GM10266 (cell line): ENCODE measurements around the gene ZNF638.
"Not testable (repeated sequence)": the region's sequence is repeated elsewhere in the genome, so short reads cannot be mapped to it uniquely, and the experiment has no call there.

Experiments
- DNase-seq: peaks from one replicate; pipeline ENCODE4 v3.0.0; 2012; ENCODE audit errors: extremely low spot score
- CTCF ChIP-seq: IDR thresholded peaks from 2 replicates; pipeline ENCODE4 v1.5.1; 2012; ENCODE audit warnings: mild to moderate bottlenecking, low read depth; ENCODE audit not compliant: control insufficient read depth, insufficient read depth; ENCODE audit errors: missing control alignments

The ZNF638 gene

GRCh38 chr2:71419145-71419544 is 87.6 kb downstream of the ZNF638 start:
- TF ChIP-seq CTCF: no peak
- no peak for DNase-seq

- no peak for DNase-seq
- TF ChIP-seq CTCF: no peak
Observed at GRCh38 chr2:71419976-71420375, 88.4 kb downstream of the ZNF638 start.

- DNase-seq: no peak
- no peak for TF ChIP-seq CTCF
Observed at GRCh38 chr2:71422786-71423185, 91.2 kb downstream of the ZNF638 start.

- no peak for DNase-seq
- TF ChIP-seq CTCF: no peak
Observed at GRCh38 chr2:71423817-71424420, 92.3 kb downstream of the ZNF638 start.

- TF ChIP-seq CTCF: no peak
- DNase-seq: no peak
Observed at GRCh38 chr2:71426721-71427120, 95.1 kb downstream of the ZNF638 start.

GRCh38 chr2:71428472-71429383 is 97.1 kb downstream of the ZNF638 start:
- no peak for TF ChIP-seq CTCF
- DNase-seq: no peak

GRCh38 chr2:71445142-71445541 is 113.6 kb downstream of the ZNF638 start:
- not testable (repeated sequence) for DNase-seq
